ENCODE data around the gene TCERG1L.
"Not testable (repeated sequence)": the region's sequence is repeated elsewhere in the genome, so short reads cannot be mapped to it uniquely, and the experiment has no call there.

Gene TCERG1L

DNA sequence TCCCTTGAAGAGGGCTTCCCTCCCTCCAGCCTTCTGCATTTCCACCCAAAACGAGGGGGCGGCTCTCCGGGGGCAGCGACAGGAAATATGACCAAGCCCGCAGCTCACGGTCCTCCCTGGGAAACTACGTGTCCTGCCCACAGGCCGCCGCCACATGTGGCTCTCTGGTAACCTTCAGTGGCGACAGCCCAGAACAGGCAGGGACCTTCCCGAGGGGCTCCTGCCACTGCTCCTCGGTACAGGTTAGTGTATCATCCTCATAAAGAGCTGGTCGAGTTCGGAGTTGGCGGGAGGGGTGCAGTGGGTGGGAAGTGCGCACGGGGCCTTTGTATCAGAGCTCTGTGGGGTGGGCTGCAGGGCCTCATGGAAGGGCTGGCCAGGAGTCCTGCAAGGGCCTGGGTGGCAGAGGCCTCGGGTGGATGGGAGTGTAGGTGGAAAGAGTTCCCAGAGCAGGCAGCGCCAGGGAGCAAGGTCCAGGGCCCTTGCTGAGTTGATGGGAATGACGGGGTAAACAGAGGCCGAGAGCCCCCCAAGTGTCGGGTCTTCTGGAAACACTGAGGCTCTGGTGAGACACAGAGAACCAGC is 66.0 kb downstream of the TCERG1L start:
- FAIRE-seq (no peak), DNase-seq (ENCODE audit: insufficient read length) (no peak)
- TF ChIP-seq POLR2AphosphoS5 (IDR thresholded peaks at IDR 0.05; ENCODE audit: low read depth, low read length) (no peak), POLR2A (IDR thresholded peaks at IDR 0.05; ENCODE audit: low read depth, low read length) (no peak), TAF1 (IDR thresholded peaks at IDR 0.05; ENCODE audit: borderline replicate concordance, low read depth, low read length) (no peak)

DNA sequence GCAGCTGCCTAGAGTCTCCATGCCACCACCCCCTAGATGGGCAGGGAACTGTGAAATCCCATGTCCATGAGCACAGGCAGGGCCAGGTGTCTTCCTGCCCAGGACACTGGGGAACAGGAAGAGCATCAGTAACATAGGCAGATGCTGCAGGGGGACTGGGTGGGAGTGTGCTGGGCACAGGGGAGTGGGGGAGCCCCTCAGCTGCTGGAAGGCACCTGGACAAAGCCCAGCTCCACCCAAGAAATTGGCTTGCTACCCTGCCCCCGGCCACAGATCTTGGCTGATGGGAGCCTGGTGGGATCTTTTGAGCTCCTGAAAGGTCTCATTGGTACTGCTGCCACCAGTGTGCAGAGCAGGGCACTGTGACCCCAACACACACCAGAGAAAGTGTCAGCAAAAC is 66.7 kb downstream of the TCERG1L start:
- DNase-seq (ENCODE audit: insufficient read length) (no peak), FAIRE-seq (no peak)
- no peak for TF ChIP-seq POLR2AphosphoS5 (IDR thresholded peaks at IDR 0.05; ENCODE audit: low read depth, low read length)
- no peak for TF ChIP-seq POLR2A (IDR thresholded peaks at IDR 0.05; ENCODE audit: low read depth, low read length)
- TF ChIP-seq TAF1 (IDR thresholded peaks at IDR 0.05; ENCODE audit: borderline replicate concordance, low read depth, low read length) = no peak

DNA sequence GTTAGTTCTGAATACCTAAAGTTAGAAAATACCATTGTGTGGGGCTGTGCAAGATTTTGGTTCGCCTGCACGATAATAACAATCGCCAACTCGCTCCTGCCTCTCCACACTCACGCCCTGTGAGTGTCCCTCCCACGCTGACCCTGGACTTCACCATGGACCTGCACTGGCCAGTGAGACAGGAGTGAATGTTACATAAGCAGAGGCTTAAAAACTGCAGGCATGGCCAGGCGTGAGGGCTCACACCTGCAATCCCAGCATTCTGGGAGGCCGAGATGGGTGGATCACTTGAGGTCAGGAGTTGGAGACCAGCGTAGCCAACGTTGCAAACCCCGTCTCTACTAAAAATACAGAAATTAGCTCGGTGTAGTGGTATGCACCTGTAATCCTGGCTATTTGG is 68.4 kb downstream of the TCERG1L start:
- DNase-seq (ENCODE audit: insufficient read length) = no peak
- TF ChIP-seq POLR2A (IDR thresholded peaks at IDR 0.05; ENCODE audit: low read depth, low read length) (no peak), POLR2AphosphoS5 (IDR thresholded peaks at IDR 0.05; ENCODE audit: low read depth, low read length) (no peak), TAF1 (IDR thresholded peaks at IDR 0.05; ENCODE audit: borderline replicate concordance, low read depth, low read length) (no peak)
- no peak for FAIRE-seq

DNA sequence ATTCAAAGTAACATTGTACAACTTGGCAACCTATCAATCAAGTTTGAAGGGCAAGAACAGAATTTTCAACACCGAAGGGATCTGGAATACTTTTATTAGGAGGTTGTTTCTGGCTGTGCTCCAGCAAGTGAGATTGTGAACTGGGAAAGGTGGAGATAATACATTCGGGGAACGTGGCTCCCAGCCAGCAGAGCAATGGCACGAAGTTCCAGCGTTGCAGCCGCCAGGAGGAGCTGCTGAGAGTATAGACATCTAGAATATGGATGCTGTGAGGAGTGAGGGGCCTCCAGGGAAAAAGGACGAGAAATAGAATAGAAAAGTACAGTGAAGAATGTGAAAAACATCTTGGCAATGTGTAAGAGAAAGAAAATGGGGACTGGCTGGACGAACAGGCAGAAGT is 69.5 kb downstream of the TCERG1L start:
- DNase-seq (ENCODE audit: insufficient read length) = no peak
- no peak for TF ChIP-seq POLR2AphosphoS5 (IDR thresholded peaks at IDR 0.05; ENCODE audit: low read depth, low read length)
- TF ChIP-seq POLR2A (IDR thresholded peaks at IDR 0.05; ENCODE audit: low read depth, low read length) = no peak
- TF ChIP-seq TAF1 (IDR thresholded peaks at IDR 0.05; ENCODE audit: borderline replicate concordance, low read depth, low read length) = no peak
- no peak for FAIRE-seq

DNA sequence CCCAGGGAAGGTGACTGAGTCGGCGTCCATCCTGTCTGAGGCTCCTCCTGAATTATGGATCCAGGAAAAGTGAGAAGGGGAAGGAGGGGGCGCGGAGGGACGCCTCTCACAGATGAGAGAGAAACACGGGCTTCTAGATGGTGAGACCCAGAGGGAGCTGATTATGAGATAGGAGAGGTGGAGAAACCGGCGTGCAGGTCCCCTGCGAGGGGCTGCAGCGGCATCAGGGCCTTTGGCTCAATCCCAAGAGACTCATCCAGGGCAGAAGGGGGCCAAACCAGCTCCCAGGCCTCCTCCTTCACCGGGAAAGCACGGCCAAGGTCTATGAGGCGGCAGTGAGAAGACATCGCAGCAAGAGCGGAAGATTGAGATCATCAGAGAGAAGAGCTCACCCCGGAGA is 70.8 kb downstream of the TCERG1L start:
- DNase-seq (ENCODE audit: insufficient read length) = no peak
- TF ChIP-seq POLR2A (IDR thresholded peaks at IDR 0.05; ENCODE audit: low read depth, low read length) = no peak
- no peak for FAIRE-seq

DNA sequence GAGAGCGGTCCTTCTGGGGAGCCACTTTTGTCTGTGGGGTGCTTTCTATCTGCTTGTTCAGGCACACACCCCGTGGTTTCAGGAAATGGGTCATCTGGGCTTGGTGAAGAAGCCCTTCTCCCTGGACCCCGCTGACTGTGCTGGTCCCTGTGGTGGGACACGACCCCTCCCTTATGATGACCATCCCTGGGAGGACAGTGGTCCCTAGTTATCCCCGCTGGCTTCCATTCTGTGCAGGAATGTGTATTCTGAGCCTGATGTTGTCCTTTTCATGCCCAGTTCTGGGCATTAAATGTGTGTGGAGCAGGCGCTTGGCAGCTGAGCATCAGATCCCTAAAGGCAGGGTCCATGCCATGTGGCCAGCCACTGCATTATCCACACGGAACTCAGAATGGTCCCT is 71.6 kb downstream of the TCERG1L start:
- FAIRE-seq (no peak), DNase-seq (ENCODE audit: insufficient read length) (no peak)
- TF ChIP-seq POLR2A (IDR thresholded peaks at IDR 0.05; ENCODE audit: low read depth, low read length) (no peak), POLR2AphosphoS5 (IDR thresholded peaks at IDR 0.05; ENCODE audit: low read depth, low read length) (no peak), TAF1 (IDR thresholded peaks at IDR 0.05; ENCODE audit: borderline replicate concordance, low read depth, low read length) (no peak)

DNA sequence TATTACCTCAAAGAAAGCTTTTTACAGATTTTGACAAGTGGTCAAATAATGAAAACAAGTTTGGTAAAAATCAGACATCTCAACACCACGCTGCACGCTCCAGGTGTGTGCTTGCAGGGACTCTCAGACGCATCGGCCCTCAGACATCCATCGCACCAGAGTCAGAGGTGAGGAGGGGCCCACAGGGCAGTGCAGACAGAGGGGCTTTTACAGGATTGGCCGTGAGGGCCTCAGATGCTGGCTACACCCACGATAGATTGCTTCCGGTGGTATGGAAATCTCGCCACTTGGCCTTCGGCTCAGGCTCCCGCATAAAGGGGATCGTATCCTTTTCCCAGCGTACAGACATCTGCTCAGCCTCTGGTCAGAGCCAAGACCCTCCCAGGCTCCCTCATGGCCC is 72.1 kb downstream of the TCERG1L start:
- DNase-seq (ENCODE audit: insufficient read length) = no peak
- TF ChIP-seq POLR2A (IDR thresholded peaks at IDR 0.05; ENCODE audit: low read depth, low read length) = no peak
- TF ChIP-seq POLR2AphosphoS5 (IDR thresholded peaks at IDR 0.05; ENCODE audit: low read depth, low read length) = no peak
- no peak for TF ChIP-seq TAF1 (IDR thresholded peaks at IDR 0.05; ENCODE audit: borderline replicate concordance, low read depth, low read length)
- FAIRE-seq = no peak

DNA sequence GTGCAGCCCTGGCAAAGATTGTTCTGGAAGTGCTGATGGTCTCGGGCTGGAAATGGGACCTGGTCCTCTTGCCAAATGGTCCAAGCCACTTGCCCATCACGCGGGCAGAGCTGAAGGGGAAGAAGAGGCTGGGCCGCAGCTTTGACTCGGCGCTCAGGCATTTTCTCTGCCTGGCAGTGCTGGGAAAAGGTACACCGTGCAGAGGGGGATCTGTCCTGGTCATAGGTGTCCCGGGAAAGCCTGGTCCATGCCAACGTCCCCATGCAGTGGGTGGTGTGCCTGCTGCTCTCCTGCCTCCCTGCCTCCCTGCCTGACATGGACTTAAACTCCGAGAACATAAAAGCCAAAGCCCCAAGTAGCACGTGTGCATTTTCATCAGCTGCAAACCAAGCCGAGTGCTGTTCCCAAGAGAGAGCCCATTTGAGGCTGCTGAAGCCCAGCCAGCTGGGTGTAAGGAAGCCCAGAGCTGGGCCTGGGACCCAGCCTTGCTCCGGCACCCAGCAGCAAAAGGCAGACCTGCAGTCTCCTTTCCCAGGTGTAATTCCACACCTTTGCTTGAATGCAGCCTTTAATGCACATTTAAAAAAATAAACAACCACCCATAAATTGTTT is 72.7 kb downstream of the TCERG1L start:
- no peak for FAIRE-seq
- TF ChIP-seq POLR2AphosphoS5 (IDR thresholded peaks at IDR 0.05; ENCODE audit: low read depth, low read length) (no peak), TAF1 (IDR thresholded peaks at IDR 0.05; ENCODE audit: borderline replicate concordance, low read depth, low read length) (no peak), POLR2A (IDR thresholded peaks at IDR 0.05; ENCODE audit: low read depth, low read length) (no peak)
- no peak for DNase-seq (ENCODE audit: insufficient read length)

DNA sequence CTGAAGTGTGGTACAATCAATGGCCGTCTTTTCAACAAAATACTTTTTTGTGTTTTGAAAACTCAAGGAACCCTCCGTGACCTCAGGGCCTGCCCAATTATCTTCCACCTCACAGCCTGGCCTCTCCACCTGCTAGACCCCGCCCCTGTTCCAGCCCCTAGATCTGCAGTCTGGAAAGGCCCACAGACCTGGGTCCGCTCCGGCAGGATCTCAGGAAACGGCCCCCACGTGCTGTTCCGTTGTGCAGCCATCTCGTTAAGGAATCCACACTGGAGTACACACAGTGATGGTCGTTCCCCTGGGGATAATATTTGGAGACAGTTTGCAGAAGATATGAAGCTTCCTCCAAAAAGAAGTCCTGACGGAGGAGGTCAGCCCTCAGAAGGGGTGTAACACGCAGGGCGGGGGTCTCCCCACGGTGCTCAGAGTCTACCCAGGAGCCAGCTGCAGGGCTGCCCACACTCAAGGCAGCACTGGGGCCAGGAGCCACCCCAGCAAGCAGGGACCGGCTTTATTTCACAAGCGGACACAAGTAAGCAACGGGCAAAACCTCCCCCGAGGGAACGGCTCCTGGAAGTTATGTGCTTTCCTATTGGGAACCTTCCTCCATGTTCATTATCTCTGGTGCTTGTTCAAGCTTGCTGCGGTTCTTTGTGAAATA is 73.4 kb downstream of the TCERG1L start:
- no peak for FAIRE-seq

DNA sequence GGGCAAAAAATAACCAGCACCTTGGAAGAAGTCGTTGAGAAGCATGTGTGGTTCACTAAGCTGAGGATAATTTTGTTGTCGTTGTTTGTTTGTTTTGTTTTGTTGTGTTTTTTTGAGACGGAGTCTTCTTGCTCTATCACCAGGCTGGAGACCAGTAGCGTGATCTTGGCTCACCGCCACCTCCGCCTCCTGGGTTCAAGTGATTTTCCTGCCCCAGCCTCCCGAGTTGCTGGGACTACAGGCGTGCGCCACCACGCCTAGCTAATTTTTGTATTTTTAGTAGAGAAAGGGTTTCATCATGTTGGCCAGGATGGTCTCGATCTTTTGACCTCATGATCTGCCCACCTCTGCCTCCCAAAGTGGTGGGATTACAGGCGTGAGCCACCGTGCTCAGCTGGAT is 76.9 kb downstream of the TCERG1L start:
- DNase-seq (ENCODE audit: insufficient read length); FAIRE-seq: not testable (repeated sequence)

More for the DNA sequence above, 73.4 kb downstream of the TCERG1L start:
- TF ChIP-seq POLR2A (IDR thresholded peaks at IDR 0.05; ENCODE audit: low read depth, low read length) = no peak
- no peak for TF ChIP-seq TAF1 (IDR thresholded peaks at IDR 0.05; ENCODE audit: borderline replicate concordance, low read depth, low read length)
- TF ChIP-seq POLR2AphosphoS5 (IDR thresholded peaks at IDR 0.05; ENCODE audit: low read depth, low read length) = no peak
- no peak for DNase-seq (ENCODE audit: insufficient read length)

DNA sequence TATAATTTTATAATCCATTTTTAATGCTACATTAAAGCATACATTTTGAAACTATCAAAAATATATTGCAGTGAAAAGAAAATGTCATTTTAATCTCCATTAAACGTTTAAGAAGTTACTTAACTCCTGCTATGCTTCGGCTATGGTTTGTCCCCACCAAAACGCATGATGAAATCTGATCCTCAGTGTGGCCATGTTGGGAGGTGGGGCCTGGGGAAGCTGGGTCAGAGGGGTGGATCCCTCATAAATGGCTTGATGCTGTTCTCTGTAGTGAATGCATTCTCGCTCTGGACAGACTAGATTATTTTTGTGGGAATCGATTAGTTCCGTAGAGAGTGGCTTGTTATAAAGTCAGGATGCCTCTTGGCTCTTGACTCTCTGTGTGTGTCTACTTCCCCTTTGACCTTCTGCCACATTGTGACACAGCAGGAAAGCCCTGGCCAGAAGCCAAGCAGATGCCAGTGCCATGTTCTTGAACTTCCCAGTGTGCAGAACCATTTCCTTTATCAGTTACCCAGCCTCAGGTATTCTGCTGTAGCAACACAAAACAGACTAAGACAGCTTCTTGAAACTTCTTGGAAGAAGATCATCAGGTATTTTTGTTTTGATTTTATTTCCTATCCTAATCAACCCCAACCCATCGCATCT is 77.8 kb downstream of the TCERG1L start:
- DNase-seq (ENCODE audit: insufficient read length) = no peak
- TF ChIP-seq POLR2AphosphoS5 (IDR thresholded peaks at IDR 0.05; ENCODE audit: low read depth, low read length) = no peak
- no peak for TF ChIP-seq POLR2A (IDR thresholded peaks at IDR 0.05; ENCODE audit: low read depth, low read length)
- no peak for TF ChIP-seq TAF1 (IDR thresholded peaks at IDR 0.05; ENCODE audit: borderline replicate concordance, low read depth, low read length)
- no peak for FAIRE-seq

DNA sequence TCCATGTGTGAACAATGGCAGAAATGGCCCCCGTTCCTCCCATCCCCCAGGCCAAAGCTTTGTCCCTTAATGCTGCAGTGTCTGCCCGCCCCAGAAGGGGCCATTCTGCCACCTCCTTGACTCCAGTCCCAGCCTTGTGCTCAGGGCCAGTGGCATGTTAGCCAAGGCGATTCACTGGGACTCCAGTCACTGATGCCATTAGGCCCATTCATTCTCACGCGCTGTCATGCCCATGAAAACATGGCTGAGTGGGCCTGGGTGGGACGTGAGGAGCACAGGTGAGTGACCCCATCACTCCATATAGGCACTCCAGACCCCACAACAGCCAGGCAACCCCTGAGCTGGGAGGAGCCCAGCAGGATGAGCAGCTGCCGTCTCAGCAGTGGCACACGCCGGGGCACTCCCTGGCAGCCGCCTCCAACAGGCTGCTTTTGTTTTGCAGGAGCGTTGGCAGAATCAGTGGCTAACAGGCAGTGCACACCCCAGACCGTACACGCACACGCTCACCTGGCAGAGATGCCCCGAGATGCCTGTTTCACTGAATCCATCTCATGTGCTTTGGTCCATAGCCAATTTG is 79.5 kb downstream of the TCERG1L start:
- FAIRE-seq (no peak), DNase-seq (ENCODE audit: insufficient read length) (no peak)
- TF ChIP-seq POLR2AphosphoS5 (IDR thresholded peaks at IDR 0.05; ENCODE audit: low read depth, low read length) (no peak), TAF1 (IDR thresholded peaks at IDR 0.05; ENCODE audit: borderline replicate concordance, low read depth, low read length) (no peak), POLR2A (IDR thresholded peaks at IDR 0.05; ENCODE audit: low read depth, low read length) (no peak)
